ENCODE results near the gene ECM1.

The ECM1 gene

DNA sequence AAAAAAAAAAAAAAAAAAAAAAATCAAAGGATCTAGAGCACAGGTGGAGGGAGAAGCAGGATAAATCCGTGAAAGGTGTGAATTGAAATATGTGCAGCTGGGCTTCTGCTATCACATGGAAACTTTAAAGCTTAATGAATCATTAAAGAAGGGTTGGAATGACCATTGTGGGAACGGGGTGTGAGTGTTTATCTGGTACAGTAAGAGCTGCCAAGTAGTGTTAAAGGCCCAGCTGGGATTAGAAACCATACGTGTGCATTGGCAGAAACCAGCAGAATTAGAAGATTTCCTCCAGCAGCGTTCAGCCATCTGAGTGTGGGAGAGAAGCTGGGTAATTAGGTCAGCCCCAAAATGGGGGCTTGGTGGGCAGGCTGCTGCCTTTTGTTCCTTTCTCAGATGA, 21.1 kb downstream of the ECM1 start:
- Histone ChIP-seq H4K20me1 (ENCODE audit: insufficient read depth) (no peaks in the 10 kb centered on the region), H3K36me3 (ENCODE audit: insufficient read depth) (no peaks in the 10 kb centered on the region), H3K4me1 (ENCODE audit: low read depth, poor library complexity, severe bottlenecking) (peaks cover 5% of the 10 kb centered on the region), H3K79me2 (ENCODE audit: insufficient read depth, low read depth) (no peaks in the 10 kb centered on the region), H2AFZ (ENCODE audit: low read depth) (no peak overlapping the region), H3K9ac (no peak overlapping the region), H3K27me3 (ENCODE audit: insufficient read depth, low read depth) (no peaks in the 10 kb centered on the region), H3K4me3 (IDR thresholded peaks at IDR 0.05; ENCODE audit: insufficient read depth, low read depth, low read length) (no peak overlapping the region), H3K4me2 (no peak overlapping the region), H3K27ac (no peak overlapping the region)
- TF ChIP-seq, protein P1, sequence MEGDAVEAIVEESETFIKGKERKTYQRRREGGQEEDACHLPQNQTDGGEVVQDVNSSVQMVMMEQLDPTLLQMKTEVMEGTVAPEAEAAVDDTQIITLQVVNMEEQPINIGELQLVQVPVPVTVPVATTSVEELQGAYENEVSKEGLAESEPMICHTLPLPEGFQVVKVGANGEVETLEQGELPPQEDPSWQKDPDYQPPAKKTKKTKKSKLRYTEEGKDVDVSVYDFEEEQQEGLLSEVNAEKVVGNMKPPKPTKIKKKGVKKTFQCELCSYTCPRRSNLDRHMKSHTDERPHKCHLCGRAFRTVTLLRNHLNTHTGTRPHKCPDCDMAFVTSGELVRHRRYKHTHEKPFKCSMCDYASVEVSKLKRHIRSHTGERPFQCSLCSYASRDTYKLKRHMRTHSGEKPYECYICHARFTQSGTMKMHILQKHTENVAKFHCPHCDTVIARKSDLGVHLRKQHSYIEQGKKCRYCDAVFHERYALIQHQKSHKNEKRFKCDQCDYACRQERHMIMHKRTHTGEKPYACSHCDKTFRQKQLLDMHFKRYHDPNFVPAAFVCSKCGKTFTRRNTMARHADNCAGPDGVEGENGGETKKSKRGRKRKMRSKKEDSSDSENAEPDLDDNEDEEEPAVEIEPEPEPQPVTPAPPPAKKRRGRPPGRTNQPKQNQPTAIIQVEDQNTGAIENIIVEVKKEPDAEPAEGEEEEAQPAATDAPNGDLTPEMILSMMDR (conservative IDR thresholded peaks at IDR 0.05; ENCODE audit: low read depth, low read length) = no peak

DNA sequence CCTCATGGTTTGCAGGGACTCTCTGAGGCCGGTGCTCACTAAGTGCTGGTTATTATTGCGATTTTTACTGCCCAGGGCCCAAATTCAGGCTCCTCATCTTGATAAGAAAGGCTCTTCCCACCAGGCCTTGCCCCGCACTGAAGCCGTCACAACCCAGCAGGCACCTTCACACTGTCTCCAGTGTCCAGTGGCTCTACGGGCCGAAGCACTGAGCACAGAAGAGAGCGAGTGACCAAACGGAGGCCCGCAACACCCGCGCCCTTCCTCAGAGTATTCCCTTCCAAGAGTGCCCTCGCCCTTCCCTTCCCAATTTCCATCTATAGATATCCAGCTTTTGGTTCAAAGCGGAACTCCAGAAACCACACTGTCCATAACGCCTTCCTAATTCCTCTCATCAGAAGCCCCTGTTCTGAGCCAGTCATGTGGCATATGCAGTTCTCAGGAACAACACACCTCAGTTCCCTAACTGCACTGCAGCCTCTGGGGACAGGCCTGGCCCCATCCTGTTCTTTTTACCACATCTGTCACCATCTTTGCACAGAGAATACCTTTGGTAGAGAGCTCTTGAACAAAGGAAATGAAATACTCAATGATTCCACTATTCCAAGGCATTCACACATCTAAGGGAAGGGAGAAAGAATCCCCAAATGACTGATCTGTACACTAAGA, 22.7 kb downstream of the ECM1 start:
- Histone ChIP-seq H3K79me2 (ENCODE audit: insufficient read depth, low read depth) (no peaks in the 10 kb centered on the region), H3K4me3 (IDR thresholded peaks at IDR 0.05; ENCODE audit: insufficient read depth, low read depth, low read length) (no peak overlapping the region), H3K36me3 (ENCODE audit: insufficient read depth) (no peaks in the 10 kb centered on the region), H3K4me1 (ENCODE audit: low read depth, poor library complexity, severe bottlenecking) (peaks cover 5% of the 10 kb centered on the region), H3K9ac (no peak overlapping the region), H3K27me3 (ENCODE audit: insufficient read depth, low read depth) (no peaks in the 10 kb centered on the region), H3K4me2 (no peak overlapping the region), H4K20me1 (ENCODE audit: insufficient read depth) (no peaks in the 10 kb centered on the region), H2AFZ (ENCODE audit: low read depth) (no peak overlapping the region), H3K27ac (no peak overlapping the region)
- TF ChIP-seq, protein P1 (conservative IDR thresholded peaks at IDR 0.05; ENCODE audit: low read depth, low read length) = no peak

DNA sequence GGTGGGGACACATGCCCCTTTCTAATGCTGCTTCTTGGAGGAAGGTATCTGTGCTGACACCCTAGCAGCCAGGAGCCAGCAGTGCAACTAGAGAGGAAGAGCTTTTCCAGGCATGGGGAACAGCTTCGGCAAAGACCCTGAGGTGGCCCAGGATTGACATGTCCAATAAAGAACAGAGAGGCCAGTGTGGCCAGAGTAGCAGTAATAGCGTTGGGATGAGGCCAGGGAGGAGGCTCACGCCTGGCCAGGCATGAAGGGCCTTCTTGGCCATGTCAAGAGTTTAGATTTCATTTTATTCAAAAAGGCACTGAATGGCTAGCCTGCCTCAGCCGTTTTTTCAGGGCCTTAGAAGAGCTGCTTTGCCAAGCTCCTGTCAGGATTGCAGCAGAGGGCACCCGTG, 25.0 kb downstream of the ECM1 start:
- Histone ChIP-seq H3K27ac (no peak overlapping the region), H3K4me3 (IDR thresholded peaks at IDR 0.05; ENCODE audit: insufficient read depth, low read depth, low read length) (no peak overlapping the region), H3K36me3 (ENCODE audit: insufficient read depth) (no peaks in the 10 kb centered on the region), H3K9ac (no peak overlapping the region), H3K4me1 (ENCODE audit: low read depth, poor library complexity, severe bottlenecking) (peaks cover 5% of the 10 kb centered on the region), H3K79me2 (ENCODE audit: insufficient read depth, low read depth) (no peaks in the 10 kb centered on the region), H4K20me1 (ENCODE audit: insufficient read depth) (no peaks in the 10 kb centered on the region), H3K4me2 (no peak overlapping the region), H2AFZ (ENCODE audit: low read depth) (peak overlapping the region; percentile 16; the same call in 1 of the 2 replicates), H3K27me3 (ENCODE audit: insufficient read depth, low read depth) (no peaks in the 10 kb centered on the region)
- TF ChIP-seq, protein P1 (conservative IDR thresholded peaks at IDR 0.05; ENCODE audit: low read depth, low read length) = peak; percentile 76

GRCh38 chr1:150534002-150534401, 26.1 kb downstream of the ECM1 start:
- H2AFZ ChIP-seq (ENCODE audit: low read depth) = no peak overlapping the region
- TF ChIP-seq, protein P1 (conservative IDR thresholded peaks at IDR 0.05; ENCODE audit: low read depth, low read length) = no peak
- H3K9ac ChIP-seq = no peak overlapping the region

More at GRCh38 chr1:150534002-150534401, 26.1 kb downstream of the ECM1 start:
- Histone ChIP-seq H3K27me3 (ENCODE audit: insufficient read depth, low read depth) (no peaks in the 10 kb centered on the region), H3K79me2 (ENCODE audit: insufficient read depth, low read depth) (no peaks in the 10 kb centered on the region), H3K4me2 (no peak overlapping the region), H3K4me3 (IDR thresholded peaks at IDR 0.05; ENCODE audit: insufficient read depth, low read depth, low read length) (no peak overlapping the region), H3K27ac (no peak overlapping the region), H3K4me1 (ENCODE audit: low read depth, poor library complexity, severe bottlenecking) (peaks cover 5% of the 10 kb centered on the region), H3K36me3 (ENCODE audit: insufficient read depth) (no peaks in the 10 kb centered on the region), H4K20me1 (ENCODE audit: insufficient read depth) (no peaks in the 10 kb centered on the region)
